SW480 (cell line): ENCODE data around the gene REXO4.
A peak's percentile ranks its signal among the peaks of the same experiment; 100 is the strongest.
"Not testable (repeated sequence)": the region's sequence is repeated elsewhere in the genome, so short reads cannot be mapped to it uniquely, and the experiment has no call there.

ENCODE experiments used
- DNase-seq: peaks from one replicate; pipeline ENCODE4 v3.0.0-alpha.2; 2016; ENCODE audit warnings: low spot score

REXO4 gene

DNA sequence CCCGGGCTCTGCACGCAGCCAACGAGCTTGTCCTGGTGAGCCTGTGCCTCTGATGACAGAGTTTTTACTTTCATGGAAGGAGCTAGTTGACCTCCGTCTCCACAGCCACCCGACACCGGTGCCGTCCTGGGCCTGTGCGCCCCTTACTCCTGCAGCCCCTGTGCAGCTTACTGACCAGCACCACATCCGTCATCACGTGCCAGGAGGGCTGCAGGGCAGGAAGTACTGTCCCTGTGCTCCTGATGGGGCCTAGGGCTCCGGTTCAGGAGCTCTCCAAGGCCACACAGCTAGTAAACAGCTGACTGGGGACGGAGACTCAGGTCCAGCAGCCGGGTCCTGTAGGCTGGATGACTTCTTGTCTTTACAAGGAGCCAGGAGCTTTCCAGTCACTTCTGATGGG lies 31.5 kb downstream of the REXO4 start:
- no peak for DNase-seq

DNA sequence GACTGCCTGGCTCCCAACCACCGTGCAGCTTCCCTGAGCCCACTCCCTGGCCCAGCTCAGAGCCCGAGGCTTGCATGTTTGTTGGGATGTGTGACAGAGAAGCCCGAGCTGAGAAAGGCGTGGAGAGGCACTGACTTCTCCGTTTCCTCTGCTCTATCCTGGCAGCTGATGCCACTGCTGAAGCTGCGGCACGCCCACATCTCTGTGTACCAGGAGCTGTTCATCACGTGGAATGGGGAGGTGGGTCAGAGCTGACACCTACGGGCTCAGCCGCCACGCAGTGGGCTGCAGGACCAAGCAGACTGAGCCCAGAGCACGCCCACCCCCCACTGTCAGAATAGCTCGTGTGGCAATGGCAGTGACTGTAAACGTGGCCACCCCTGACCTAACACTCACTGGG lies 32.4 kb downstream of the REXO4 start:
- DNase-seq: no peak

DNA sequence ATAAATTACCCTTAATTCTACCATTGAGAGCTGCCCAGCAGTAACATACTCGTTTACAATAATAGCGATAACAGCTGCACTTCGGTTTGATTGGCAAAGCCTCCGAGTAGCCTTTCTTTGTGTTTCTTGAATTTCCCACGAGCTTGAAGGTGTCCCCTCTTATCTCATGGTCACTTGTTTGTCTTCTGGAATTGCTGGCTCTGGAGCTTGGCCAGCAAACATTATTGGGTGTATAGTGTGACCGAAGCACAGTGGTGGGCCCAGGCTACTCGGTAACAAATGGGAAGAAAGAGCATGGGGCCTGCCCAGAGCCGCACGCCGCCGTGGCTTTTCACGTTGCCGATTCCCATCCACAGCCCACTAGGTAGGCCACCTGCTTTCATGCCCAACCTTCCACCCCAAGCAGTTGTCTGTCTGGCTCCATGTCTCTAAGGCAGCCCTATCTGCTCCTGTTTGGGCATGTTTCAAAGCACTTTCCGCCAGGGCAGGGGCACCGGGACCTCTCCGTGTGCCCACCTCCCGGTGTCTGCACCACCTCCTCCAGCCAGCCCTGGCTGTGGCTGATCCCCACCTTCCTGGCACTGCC lies 33.0 kb downstream of the REXO4 start:
- no peak for DNase-seq

DNA sequence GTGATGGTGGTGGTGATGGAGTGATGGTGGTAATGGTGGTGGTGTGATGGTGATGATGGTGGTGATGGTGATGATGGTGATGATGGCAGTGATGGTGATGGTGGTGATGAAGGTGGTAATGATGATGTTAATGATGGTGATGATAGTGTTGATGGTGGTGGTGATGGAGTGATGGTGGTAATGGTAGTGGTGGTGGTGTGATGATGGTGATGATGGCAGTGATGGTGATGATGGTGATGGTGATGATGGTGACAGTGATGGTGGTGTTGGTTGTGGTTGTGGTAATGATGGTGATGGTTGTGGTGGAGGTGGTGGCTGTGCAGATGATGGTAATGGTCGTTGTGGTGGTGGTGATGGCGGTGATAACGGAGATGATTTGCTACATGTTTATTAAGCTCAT lies 34.4 kb downstream of the REXO4 start:
- no peak for DNase-seq

DNA sequence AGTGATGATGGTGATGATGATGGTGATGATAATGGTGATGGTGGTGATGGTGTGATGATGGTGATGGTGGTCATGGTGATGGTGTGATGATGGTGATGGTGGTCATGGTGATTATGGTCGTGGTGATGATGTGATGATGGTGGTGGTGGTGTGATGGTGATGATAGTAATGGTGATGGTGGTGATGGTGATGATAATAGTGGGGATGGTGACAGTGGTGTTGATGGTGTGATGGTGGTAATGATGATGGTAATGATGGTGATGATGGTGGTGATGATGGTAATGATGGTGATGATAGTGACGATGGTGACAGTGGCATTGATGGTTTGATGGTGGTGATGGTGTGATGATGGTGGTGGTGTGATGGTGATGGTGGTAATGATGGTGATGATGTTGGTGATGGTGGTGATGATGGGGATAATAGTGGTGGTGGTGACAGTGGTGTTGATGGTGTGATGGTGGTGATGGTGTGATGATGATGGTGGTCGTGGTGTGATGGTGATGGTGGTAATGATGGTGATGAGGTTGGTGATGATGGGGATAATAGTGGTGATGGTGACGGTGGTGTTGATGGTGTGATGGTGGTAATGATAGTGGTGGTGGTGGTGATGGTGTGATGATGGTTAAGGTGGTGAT lies 35.2 kb downstream of the REXO4 start:
- no peak for DNase-seq

DNA sequence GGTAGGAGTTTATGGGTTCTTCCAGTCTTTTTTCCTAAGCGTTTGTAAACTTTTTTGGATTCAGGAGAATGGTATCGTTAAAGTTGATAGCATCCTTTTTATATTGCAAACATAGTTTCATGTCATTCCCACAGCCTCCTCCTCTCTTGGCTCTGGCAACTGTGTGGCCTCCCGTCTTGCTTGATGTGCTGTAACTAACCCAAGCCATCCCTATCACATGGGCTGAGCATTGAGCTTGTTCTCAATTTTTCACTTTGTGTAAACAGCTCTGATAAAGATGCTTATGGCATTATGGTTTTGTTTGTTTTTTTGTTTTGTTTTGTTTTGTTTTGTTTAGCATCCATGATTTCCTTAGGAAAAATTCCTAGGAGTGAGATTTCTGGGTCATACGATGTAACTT lies 37.1 kb downstream of the REXO4 start:
- DNase-seq: no peak

DNA sequence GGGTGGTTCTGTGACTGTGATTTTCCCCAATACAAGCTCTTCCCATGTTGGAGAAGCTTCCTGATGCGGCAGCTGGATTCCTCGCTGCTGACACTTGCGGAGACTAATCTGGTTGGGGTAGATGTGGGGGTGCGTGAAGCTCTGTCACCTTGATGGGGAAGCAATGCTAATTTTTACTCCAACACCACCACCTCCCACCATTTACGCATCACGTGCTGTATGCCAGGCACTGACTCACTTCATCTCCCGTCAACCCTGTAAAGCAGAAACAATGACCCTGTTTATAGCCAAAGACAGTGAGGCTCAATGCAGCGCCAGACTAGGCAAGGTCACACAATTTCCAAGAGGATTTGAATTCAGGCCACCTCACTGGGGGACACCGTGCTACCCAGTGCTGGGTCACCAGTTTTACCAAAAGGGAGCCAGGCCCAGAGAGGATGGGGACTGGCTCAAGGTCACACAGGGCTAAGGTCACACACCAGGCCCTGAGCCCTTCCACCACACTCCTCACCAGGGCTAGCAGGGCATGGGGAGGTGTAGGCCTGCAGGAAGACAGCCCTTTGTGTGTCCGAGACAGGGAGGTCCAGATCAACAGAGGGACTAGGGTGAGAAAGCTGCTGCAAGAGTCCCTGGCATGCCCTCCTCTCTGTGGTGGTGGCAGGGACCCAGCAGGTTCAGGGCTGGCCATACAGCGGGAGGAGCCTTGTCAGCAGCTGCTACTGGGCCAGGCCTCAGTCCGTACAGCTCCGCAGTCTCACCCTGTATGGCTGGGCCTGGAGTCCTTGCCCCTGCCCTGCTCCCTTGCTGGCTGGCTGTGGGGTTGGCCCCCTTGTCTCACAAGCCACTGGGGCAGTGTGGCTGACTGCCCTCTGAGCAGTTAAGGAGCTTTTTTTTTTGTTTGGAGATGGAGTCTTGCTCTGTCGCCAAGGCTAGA lies 38.4 kb downstream of the REXO4 start:
- no peak for DNase-seq

DNA sequence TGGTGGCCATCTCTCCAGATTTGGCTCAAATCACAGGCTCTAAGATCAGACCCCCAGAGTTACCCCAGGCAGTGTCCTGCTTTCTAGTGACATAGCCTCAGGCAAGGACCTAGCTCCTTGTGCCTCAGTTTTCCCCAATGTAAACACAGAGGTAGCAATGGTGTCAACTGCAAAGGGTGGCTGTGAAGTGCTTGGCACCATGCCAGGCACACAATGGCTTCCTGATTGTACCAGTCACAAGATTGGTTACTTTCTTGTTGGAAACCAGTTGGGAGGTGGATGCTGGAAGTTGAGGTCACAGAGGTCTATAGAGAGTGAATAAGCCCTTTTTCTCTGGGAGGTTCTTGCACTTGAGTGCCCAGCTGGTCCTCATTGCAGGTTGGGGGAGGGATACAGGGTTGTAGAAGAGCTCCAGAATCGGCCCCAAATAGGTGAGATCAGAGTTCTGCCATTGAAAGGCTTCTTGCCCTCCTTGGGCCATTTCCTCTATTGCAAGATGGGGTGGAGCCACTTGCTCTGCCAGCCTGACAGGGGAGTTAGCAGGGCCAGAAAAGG lies 39.3 kb downstream of the REXO4 start:
- no peak for DNase-seq

DNA sequence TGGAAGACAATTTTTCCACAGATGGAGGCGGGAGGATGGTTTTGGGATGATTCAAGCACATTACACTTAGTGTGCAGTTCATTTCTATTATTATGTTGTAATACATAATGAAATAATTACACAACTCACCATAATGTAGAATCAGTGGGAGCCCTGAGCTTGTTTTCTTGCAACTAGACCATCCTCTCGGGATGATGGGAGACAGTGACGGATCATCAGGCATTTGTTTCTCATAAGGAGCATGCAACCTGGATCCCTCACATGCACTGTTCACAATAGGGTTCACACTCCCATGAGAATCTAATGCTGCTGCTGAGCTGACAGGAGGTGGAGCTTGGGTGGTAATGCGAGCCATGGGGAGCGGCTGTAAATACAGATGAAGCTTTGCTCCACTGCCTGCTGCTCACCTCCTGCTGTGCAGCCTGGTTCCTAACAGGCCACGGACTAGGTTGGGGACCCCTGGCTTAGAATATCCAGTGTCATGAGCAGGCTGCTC lies 40.0 kb downstream of the REXO4 start:
- peak; percentile 58 for DNase-seq

DNA sequence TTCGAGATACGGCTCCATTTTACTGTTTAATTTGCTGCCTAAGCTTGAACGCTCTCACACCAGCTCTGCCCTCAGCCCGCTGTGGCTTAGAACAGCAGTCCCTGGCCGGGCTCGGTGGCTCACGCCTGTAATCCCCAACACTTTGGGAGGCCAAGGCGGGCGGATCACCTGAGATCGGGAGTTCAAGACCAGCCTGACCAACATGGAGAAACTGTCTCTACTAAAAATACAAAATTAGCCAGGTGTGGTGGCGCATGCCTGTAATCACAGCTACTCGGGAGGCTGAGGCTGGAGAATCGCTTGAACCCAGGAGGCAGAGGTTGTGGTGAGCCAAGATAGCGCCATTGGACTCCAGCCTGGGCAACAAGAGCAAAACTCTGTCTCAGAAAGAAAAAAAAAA lies 40.5 kb downstream of the REXO4 start:
- not testable (repeated sequence) for DNase-seq

DNA sequence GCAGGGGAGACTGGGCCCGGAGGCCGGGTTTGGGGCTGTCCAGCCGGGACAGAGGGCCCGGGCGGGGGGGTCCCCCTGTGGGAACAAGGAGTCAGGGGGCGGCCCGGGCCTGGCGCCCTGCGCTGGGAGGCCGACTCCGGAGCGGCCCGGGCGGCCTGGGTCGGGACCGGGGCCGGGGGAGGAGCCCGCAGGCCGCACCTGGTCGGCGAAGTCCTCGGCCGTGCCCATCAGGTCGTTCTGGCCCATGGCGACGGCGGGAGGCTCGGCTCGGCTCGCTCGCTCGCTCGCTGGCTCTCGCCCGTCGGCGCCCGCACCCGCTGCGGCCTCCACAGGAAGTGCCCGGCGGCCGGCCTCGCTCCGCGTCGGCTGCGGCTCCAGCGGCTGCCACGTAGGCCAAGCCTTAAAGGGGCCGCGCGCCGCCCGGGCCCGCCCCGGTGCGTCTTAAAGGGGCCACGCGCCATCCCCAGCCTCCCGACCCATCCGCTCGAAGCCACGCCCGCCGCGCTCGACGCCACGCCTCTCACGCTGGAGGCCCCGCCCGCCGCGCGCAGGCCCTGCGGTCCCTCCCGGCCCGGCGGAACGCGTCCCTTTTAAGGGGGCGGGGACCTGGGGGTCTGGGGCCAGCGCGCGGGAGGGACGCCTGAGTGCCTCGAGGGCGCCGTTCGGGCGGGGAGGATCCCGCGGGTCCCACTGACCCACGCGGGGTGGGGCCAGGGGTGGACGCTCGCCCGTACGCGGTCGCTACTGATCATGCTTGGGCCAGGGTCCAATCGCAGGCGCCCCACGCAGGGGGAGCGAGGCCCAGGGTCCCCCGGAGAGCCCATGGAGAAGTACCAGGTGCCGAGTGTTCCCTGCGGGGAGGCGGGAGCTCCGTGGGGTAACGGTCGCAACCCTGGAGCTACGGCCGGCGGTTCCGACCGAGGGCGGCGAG lies 41.8 kb downstream of the REXO4 start, which contains the start of the genes STKLD1 and SURF4:
STKLD1 (plus strand) TSS at position 643 of the 931 bp plus-strand sequence; CDS start at position 751, 108 bp downstream.
SURF4 (minus strand) TSS at position 337 of the 931 bp plus-strand sequence; CDS start at position 246, 91 bp downstream.
- DNase-seq: peak; percentile 92

DNA sequence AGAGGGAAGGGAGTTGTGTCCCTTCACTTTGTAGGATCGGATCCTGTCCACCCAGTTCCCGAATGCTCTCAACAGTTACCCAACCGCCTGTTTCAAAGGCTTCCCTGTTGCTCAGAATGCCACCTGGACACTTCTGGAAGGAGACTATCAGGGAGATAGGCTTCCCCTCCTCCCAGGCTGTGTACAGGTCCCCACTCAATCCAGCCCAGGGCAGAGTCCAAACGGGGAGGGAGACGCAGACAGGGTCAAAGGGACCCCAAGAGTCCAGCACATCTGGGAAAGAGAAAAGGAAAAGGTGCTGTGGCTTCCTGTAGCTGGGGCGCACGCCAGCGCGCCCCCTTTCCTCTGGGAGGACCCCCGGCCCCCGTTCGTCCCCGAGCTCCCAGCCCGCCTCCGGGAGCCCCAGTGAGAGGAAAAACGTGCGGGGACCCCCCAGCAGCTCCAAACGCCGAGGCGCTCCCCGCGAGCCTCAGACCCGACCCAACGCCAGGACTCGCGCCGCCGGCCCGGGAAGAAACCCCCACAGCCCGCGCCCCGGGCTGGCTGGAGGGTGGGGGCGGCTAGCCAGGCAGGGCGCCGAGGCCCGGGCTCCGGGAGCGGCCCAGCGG lies 42.6 kb downstream of the REXO4 start:
- peak; percentile 50 for DNase-seq

DNA sequence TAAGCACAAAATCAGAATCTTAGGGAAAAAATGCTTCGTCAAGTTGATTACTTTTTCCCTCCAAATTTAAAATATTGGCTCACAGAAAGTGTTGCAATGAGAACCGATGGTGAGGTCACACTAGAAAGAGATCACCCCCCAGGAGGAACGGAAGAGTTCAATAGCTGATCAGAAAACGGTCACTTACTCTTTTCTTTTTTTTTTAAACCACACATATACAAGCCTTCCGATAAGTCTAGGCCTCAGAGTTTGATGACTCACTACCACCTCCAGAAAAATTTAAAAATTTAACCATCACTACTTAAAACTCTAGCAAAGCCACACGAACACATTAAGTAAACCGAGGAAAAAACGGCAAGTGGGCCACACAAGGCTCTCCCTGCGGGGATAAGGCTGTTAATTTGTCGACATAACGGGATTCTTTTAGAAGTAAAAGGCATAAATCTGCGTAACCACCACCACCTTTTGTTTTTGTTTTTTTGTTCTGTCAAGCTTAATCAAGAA lies 43.1 kb downstream of the REXO4 start:
- DNase-seq: no peak

DNA sequence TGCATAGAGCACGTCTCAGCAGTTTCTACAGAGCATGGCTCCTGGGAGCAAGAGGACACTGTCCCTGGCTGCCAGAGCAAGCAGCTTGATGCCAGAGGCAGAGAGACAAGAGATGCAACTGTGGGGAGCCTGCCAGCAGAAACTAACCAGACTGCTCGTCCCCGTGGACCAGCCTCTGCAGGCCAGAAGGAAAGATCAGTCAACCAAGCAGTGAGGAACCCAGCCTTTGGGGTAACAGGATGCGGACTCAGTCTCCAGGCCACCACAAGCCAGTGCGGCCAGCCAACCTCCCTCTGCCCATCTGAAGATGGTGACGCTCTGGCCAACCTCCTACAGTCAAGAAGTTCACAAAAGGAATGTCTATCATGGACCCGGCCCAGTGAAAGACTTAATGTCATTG lies 45.7 kb downstream of the REXO4 start:
- no peak for DNase-seq

DNA sequence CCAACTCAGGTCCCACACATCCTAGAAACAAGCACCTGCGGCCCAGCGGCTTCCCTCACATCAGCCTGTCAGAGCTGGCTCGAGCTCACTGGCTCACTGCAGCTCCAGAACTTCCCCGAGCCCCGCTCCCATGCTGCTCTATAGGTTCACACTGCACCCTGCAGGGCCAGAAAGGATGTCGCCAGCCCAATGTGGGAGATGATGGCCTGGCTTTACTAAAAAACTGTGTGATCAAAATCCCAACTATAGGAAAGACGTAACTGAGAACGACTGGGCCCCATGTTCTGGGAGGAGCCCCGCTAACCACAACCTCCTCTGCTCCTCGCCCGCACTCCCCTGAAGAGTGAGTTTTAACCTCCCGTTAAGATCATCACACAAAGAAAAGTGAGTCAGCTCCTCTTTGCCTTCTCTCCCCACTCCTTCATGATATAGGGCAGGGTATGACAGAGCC lies 46.5 kb downstream of the REXO4 start:
- no peak for DNase-seq

DNA sequence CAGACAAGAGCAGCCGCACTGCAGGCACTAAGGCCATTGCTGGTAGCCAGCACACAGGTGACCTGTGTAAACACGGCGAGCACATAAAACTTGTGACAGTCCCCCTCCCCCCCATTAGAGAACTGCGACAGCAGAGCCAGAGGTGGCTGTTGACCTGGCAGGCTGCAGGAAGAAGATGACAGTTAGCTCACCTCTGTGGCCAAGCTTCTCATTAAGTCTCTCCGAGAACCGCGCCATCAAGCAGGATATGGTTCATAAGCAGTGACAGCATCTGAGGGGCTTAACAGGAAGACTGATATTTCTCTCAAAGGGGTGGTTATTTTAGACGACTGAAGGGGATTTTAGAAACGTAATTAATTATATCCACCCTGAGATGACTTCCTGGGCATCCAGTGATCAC lies 47.1 kb downstream of the REXO4 start:
- no peak for DNase-seq

DNA sequence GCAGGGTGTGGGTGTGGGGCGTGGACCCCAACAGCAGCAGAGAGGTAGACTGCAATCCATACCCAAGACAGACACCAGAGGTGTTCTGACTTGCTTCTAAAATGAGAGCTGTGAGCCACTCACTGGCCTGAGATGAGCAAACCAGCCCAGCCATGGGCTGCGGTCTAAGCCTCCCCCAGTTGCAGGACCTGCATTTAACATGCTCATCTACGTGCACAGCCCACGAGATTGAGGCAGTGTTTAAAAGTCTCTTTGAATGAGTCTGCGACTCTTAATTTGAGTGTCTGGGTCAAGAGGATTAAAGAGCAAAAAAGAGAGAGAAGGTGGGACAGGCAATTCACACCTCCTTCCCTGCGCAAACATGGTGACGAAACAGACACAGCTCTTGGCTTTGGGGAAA lies 47.9 kb downstream of the REXO4 start:
- no peak for DNase-seq

DNA sequence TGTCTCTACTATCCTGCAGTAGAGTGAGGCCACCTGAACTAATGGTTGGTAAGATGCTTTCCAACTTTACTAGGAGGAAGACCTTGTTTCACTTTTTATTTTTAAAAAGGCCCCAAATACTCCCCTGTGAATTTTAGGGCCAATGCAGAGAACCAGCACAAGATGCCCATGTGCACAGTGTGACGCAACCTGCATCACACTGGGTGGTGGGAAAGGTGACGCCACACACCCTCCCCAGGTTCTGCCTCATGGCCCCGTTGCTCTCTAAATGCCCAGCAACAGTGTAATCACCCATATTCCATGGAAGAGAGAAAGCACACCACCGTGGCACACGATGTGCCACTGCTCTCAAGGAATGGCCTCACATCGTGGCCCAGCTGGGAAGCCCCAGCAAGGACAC lies 48.4 kb downstream of the REXO4 start:
- no peak for DNase-seq

DNA sequence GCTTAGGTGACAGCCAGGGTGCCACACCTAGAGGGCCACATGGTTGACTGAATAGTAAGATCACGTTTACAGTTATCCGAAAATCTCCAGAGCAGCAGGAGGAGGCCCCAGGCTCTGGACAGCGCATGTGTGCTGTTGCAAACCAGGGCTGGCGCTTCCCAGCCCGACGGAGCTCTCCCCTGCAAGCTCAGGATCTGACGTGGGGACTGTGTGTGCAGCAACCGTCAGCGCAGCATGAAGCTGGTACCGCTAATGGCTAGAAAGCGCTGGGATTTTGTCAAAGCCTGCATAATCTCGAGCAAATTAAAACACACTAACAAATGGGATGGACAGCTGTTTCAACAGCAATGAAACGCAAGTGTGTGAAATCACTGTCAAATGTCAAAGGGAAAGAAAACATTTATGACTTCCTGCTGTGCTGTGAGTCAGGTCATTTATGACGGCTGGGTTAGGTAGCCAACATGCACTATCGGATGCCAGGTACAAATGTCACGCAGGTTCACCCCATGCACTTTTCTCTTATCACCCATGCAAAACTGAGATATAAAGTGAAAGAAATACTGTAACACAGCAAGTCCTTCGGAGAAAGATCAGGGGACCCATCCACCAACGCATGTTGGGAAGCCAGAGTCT lies 49.4 kb downstream of the REXO4 start:
- DNase-seq: no peak

DNA sequence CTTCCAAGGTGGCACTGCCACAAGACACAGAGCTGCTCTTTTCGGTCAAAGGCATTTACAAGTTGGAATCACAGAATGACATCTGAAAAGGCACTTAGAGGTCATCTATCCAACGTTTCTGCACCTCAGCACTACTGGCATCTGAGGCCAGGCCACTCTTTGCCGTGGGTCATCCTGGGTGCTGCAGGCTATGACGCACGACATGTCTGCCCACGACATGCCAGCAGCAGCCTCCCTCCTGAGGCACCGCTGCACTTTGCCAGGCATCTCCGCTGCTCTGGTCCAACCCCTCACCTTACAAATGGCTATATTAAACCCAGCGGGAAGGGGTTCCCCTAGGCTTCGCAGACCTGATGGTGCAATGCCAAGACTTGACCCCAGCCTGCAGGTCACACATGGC lies 50.0 kb downstream of the REXO4 start:
- DNase-seq: no peak
